Measurements from ENCODE around the gene ING1. TPM values are rescaled to one million over a fixed set of nuclear protein-coding genes. Genes with fewer than 3 reads are reported as not detected.
"Not testable (repeated sequence)": the region's sequence is repeated elsewhere in the genome, so short reads cannot be mapped to it uniquely, and the experiment has no call there.

ING1 gene
- polyA plus RNA-seq, 1 donor: 9.8 TPM

- DNase-seq (ENCODE audit: low read depth): peak; percentile 99
Observed at GRCh38 chr13:110715395-110716246, 2.1 kb downstream of the ING1 start.

DNA sequence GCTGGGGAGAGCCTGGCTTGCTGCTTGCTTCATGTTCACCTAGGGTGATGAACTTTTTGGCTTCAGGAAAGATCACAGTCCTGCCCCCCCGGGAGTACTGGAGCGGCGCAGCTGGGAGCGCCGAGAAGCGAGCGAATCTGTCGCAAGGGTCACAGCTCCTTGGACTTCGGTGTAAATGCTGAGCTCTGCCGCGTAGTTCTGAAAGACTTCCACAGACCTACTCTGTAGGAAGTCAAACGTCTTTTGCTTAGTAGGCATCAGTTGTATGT, 2.7 kb downstream of the ING1 start:
- DNase-seq (ENCODE audit: low read depth): no peak

GRCh38 chr13:110719036-110719710, 5.7 kb downstream of the ING1 start:
- no peak for DNase-seq (ENCODE audit: low read depth)

DNA sequence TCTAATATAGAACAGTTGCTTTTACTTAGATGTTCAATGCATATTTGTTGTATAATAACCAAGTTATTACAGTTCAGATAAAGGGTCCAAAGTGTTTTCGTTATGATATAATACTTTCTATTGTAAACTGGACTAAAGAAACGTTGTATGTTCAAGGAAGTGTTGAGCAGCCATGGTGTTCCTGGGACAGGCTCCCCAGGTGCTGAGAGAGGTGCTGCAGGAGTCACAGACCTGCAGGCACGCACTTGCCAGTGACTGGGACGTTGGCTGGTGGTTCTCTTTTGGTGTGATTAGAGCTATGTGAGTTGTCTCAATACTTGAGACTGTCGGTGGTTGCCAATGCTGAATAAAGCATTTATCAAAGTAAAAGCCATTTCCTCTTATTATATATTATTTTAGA, 9.5 kb downstream of the ING1 start:
- no peak for DNase-seq (ENCODE audit: low read depth)

- DNase-seq (ENCODE audit: low read depth): no peak
Observed at GRCh38 chr13:110723598-110723997, 10.1 kb downstream of the ING1 start.

DNA sequence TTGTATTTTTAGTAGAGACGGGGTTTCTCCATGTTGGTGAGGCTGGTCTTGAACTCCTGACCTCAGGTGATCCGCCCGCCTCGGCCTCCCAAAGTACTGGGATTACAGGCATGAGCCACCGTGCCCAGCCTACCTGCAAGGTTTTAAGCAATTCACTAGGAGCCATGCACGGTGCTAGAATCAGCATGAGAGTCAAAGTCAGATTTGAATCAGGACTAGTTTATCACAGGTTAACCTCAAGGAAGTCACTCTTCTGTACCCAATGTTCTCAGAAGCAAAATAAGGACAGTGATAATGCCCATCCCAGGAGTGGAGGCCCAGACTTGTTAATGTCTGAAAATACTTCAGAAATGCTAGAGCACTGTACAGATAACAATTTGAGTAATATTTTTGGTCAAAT, 12.7 kb downstream of the ING1 start:
- DNase-seq (ENCODE audit: low read depth): not testable (repeated sequence)

GRCh38 chr13:110726726-110727125, 13.2 kb downstream of the ING1 start:
- DNase-seq (ENCODE audit: low read depth): no peak

DNA sequence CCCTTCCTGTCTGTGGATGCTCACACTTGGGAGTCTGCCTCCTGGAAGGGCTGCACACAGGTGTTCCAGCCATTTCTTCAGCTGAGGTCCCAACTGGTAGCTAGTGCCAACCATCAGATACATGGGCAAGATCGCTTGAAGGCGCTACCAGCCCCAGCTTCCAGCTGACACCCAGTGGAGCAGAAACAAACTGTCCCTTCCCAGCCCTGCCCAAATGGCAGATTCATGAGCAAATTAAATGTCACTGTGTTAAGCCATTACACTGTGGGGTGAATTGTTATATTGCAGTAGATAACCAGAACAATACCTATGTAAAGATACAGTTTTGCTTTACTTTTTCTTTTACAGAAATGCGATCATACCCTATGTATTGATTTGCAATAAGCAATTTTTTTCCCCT, 17.6 kb downstream of the ING1 start:
- no peak for DNase-seq (ENCODE audit: low read depth)

GRCh38 chr13:110734561-110734960, 21.1 kb downstream of the ING1 start:
- DNase-seq (ENCODE audit: low read depth): no peak

DNA sequence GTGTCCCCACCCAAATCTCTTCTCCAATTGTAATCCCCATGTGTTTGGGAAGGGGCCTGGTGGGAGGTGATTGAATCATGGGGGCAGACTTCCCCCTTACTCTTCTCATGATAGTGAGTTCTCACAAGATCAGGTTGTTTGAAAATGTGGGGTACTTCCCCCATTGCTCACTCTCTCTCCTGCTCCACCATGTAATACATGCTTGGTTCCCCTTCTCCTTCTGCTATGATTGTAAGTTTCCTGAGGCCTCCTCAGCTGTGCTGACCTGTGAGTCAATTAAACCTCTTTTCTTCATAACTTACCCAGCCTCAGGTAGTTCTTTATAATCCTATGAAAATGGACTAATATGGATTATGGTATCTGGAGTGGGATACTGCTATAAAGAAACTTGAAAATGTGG, 24.1 kb downstream of the ING1 start:
- DNase-seq (ENCODE audit: low read depth): no peak

DNA sequence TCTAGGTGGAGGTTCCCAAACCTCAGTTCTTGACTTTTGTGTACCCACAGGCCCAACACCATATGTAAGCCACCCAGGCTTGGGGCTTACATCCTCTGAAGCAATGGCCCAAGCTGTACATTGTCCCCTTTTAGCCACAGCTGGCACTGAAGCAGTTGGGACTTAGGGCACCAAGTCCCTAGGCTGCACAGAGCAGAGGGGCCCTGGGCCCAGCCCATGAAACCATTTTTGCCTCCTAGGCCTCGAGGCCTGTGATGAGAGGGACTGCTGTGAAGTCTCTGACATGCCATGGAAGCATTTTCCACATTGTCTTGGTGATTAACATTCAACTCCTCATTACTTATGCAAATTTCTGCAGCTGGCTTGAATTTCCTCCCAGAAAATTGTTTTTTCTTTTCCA, 30.2 kb downstream of the ING1 start:
- no peak for DNase-seq (ENCODE audit: low read depth)

DNA sequence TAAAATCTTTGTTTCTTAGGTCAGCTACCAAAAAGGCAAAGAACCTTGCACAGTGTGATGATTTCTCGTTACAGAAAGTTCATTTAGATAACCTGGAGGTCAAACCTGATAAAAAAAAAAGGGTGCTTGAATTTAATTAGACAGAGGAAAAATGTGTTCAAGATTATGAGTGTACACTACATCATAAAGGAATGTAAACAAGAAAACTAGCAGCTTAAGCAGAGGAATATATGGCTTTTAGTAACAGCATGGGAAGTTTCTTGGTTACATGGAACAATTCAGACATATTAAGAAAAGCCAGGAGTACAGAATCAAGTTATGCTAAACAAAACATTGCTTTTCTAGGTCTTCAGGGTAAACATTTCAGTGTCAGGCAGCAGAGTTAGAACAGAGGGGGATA, 32.9 kb downstream of the ING1 start:
- DNase-seq (ENCODE audit: low read depth): no peak

DNA sequence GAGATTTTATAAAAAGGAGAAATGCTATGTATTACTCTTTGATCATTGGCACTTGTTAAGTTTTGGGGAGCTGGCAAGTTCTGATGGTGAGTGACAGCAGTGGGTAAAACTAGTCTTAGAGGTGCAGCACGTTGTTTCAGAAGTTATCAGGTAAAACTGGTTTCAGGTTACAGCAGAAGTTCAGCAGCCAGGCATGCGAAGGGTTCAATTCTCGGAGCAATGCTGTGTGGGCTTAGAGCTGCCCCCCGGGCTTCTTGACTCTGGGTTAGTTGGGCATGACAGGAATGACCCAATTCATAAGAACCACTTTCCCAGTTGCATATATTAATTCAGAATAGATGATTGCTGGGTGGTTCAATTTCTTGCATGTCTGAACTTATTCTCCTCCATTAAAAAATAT, 34.8 kb downstream of the ING1 start:
- no peak for DNase-seq (ENCODE audit: low read depth)

- no peak for DNase-seq (ENCODE audit: low read depth)
Observed at GRCh38 chr13:110756219-110756631, 42.7 kb downstream of the ING1 start.

DNA sequence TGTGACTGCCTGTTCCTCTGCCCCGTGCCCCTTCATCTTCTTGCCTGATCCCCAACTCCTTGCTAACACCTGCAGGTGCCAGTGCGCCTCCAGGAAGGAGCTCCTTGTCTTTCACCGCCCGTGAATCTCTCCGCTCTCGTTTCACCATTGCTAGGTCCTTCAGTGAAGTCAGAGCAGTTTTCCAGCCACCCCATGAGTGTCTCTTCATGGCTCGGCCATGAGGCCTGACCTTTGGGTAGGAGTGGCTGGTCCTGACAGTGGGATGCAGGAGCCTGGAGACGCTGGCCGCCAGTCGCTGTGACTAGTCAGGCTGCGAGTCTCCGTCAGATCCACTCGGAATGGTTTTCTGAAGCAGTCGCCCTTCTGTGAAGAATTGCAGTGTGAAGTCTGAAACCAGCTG, 43.8 kb downstream of the ING1 start:
- no peak for DNase-seq (ENCODE audit: low read depth)

GRCh38 chr13:110758195-110758805, 44.8 kb downstream of the ING1 start:
- no peak for DNase-seq (ENCODE audit: low read depth)

GRCh38 chr13:110759710-110760109, 46.2 kb downstream of the ING1 start:
- DNase-seq (ENCODE audit: low read depth): no peak

- DNase-seq (ENCODE audit: low read depth): no peak
Observed at GRCh38 chr13:110760611-110761010, 47.1 kb downstream of the ING1 start.

GRCh38 chr13:110766671-110767430, 53.4 kb downstream of the ING1 start:
- DNase-seq (ENCODE audit: low read depth): no peak

DNA sequence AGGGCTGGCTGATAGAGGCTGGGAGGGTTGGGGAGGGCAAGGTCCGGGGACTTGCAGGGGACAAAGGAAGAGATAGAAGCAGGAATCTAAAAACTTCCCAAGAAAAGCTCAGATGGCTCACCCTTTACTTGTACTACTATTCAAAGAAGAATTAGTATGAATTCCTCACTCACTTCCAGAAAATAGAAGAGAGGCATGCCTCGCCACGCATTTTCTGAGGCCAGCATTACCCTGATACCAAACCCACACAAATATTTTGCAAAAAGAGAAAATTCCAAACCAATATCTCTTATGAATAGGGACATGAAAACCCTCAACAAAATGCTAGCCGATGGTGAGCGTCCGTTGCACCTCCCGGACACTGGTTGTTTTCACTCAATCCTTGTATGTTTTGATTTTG, 54.0 kb downstream of the ING1 start:
- no peak for DNase-seq (ENCODE audit: low read depth)

GRCh38 chr13:110769097-110769496, 55.6 kb downstream of the ING1 start:
- no peak for DNase-seq (ENCODE audit: low read depth)

- no peak for DNase-seq (ENCODE audit: low read depth)
Observed at GRCh38 chr13:110770678-110771077, 57.2 kb downstream of the ING1 start.

All from forelimb muscle (tissue), 1 donor.